A549 (cell line): ENCODE data around the gene ADI1. TPM values are rescaled to one million over a fixed set of nuclear protein-coding genes. Genes with fewer than 3 reads are reported as not detected.
"Not testable (repeated sequence)": the region's sequence is repeated elsewhere in the genome, so short reads cannot be mapped to it uniquely, and the experiment has no call there.

Experiments
- ATAC-seq, 2 experiments: fragments of 200-7000 bp in 1 of 2; fragments of >200 bp in 1 of 2; cut with Nextera tagmentation in 1 of 2; cut with Tn5 transposase in 1 of 2; 3 replicates each; pipeline versions ENCODE4 v1.8.0 to v1.9.1; 2018 to 2020; ENCODE audit warnings: mild to moderate bottlenecking in 1 of 2, moderate library complexity in 1 of 2
- CTCF ChIA-PET: fragments of 300-600 bp; sonication (Branson Sonifier 250); formaldehyde crosslinking; extraction: SDS; loops from one replicate; lab custom pipeline; 2021; ENCODE audit warnings: antibody characterized with exemption, inconsistent platforms; lab: Yijun Ruan, JAX
- POLR2A ChIA-PET: fragments of 350-600 bp; formaldehyde crosslinking; extraction: SDS; loops from one replicate; lab custom pipeline; 2021; ENCODE audit warnings: antibody characterized with exemption, inconsistent platforms; lab: Yijun Ruan, JAX
- DNase-seq, 2 experiments: peaks; one replicate each; pipeline versions ENCODE4 v3.0.0 to v3.0.0-alpha.2; 2011 to 2016; ENCODE audit warnings: low read depth in 1 of 2, low spot score in 1 of 2
- FAIRE-seq: peaks from 2 replicates; lab custom pipeline; 2011; peaks lifted over from hg19 to GRCh38; lab: Jason Lieb, UNC
- H3K27ac ChIP-seq, 2 experiments: fragments of >200 bp; sonication (Bioruptor Twin); formaldehyde crosslinking; 3 replicates each; pipeline ENCODE4 v1.5.1; 2016 to 2017
- H3K4me1 ChIP-seq: fragments of >200 bp; sonication (Bioruptor Twin); formaldehyde crosslinking; 3 replicates; pipeline ENCODE4 v1.6.1; 2016
- H3K4me2 ChIP-seq: fragments of >200 bp; sonication (Bioruptor Twin); formaldehyde crosslinking; 3 replicates; pipeline ENCODE4 v1.6.1; 2016
- H3K4me3 ChIP-seq: fragments of >200 bp; sonication (Bioruptor Twin); formaldehyde crosslinking; 3 replicates; pipeline ENCODE4 v1.5.1; 2016
- H3K9me3 ChIP-seq: fragments of >200 bp; sonication (Bioruptor Twin); formaldehyde crosslinking; 3 replicates; pipeline ENCODE4 v1.6.1; 2016
- BCL3 ChIP-seq: fragments of >200 bp; sonication (Bioruptor Twin); formaldehyde crosslinking; IDR thresholded peaks from 3 replicates; pipeline ENCODE4 v1.6.1; 2016
- CEBPB ChIP-seq, 2 experiments: fragments of >200 bp in 1 of 2; sonication (Bioruptor Twin) in 1 of 2; formaldehyde crosslinking in 1 of 2; IDR thresholded peaks; 2 replicates each; pipeline ENCODE4 v1.6.1; 2012 to 2016
- EHMT2 ChIP-seq: fragments of 200-600 bp; sonication (generic); IDR thresholded peaks from 2 replicates; pipeline ENCODE4 v1.6.1; 2016; ENCODE audit warnings: antibody characterized with exemption, low read depth, mild to moderate bottlenecking, moderate library complexity
- EP300 ChIP-seq, 2 experiments: fragments of >200 bp; sonication (Bioruptor Twin); formaldehyde crosslinking; IDR thresholded peaks; 2 replicates in 1 of 2; 3 replicates in 1 of 2; pipeline ENCODE4 v1.6.1; 2016 to 2017
- ESRRA ChIP-seq: fragments of 150-350 bp; IDR thresholded peaks from 2 replicates; pipeline ENCODE4 v1.6.1; 2014; ENCODE audit warnings: mild to moderate bottlenecking, low read length, borderline replicate concordance
- FOXS1 ChIP-seq: fragments of 250-450 bp; sonication (Bioruptor Pico); IDR thresholded peaks from 2 replicates; pipeline ENCODE4 v1.5.0; 2020; ENCODE audit warnings: mild to moderate bottlenecking, moderate library complexity
- GATA3 ChIP-seq: IDR thresholded peaks from 2 replicates; pipeline ENCODE4 v1.6.1; 2012; ENCODE audit warnings: borderline replicate concordance
- HOXB13 ChIP-seq: fragments of 250-450 bp; sonication (Bioruptor Pico); IDR thresholded peaks from 2 replicates; pipeline ENCODE4 v1.5.0; 2020; ENCODE audit warnings: low read depth, mild to moderate bottlenecking, moderate library complexity
- KDM1A ChIP-seq: fragments of 200-600 bp; sonication (generic); IDR thresholded peaks from 2 replicates; pipeline ENCODE4 v1.6.1; 2016; ENCODE audit warnings: low read depth, mild to moderate bottlenecking
- KDM5A ChIP-seq: fragments of 200-600 bp; sonication (generic); IDR thresholded peaks from 2 replicates; pipeline ENCODE4 v1.6.1; 2016; ENCODE audit warnings: antibody characterized with exemption, mild to moderate bottlenecking
- PHF8 ChIP-seq: fragments of 200-600 bp; sonication (generic); IDR thresholded peaks from 2 replicates; pipeline ENCODE4 v1.6.1; 2016; ENCODE audit warnings: low read depth, mild to moderate bottlenecking, antibody characterized with exemption, moderate library complexity, borderline replicate concordance
- RAD21 ChIP-seq, 2 experiments: fragments of >200 bp in 1 of 2; sonication (Bioruptor Twin) in 1 of 2; formaldehyde crosslinking in 1 of 2; IDR thresholded peaks in 1 of 2; conservative IDR thresholded peaks in 1 of 2; 2 replicates in 1 of 2; 3 replicates in 1 of 2; pipeline ENCODE4 v1.6.1; 2012 to 2018; ENCODE audit warnings: inconsistent platforms in 1 of 2
- RARB ChIP-seq: fragments of 250-450 bp; sonication (Bioruptor Pico); IDR thresholded peaks from 2 replicates; pipeline ENCODE4 v1.8.0; 2021; ENCODE audit warnings: mild to moderate bottlenecking, moderate library complexity
- RFX5 ChIP-seq: fragments of 450-650 bp; IDR thresholded peaks from 2 replicates; pipeline ENCODE4 v1.7.1; 2014; ENCODE audit warnings: antibody characterized with exemption, mild to moderate bottlenecking, moderate library complexity
- SREBF2 ChIP-seq: fragments of 450-650 bp; IDR thresholded peaks from 2 replicates; pipeline ENCODE4 v1.6.1; 2014; ENCODE audit warnings: mild to moderate bottlenecking, moderate library complexity
- TFCP2L1 ChIP-seq: fragments of 250-450 bp; sonication (Bioruptor Pico); IDR thresholded peaks from 2 replicates; pipeline ENCODE4 v1.5.0; 2021; ENCODE audit warnings: mild to moderate bottlenecking
- USF2 ChIP-seq: fragments of 450-650 bp; IDR thresholded peaks from 2 replicates; pipeline ENCODE4 v1.6.1; 2014; ENCODE audit warnings: antibody characterized with exemption
- ZSCAN20 ChIP-seq: fragments of 250-450 bp; sonication (Bioruptor Pico); IDR thresholded peaks from 2 replicates; pipeline ENCODE4 v1.8.0; 2022; ENCODE audit warnings: mild to moderate bottlenecking, moderate library complexity
- WGBS: methylation state at CpG from one replicate; pipeline ENCODE4 v1.1.6; 2017; ENCODE audit errors: missing lambda C conversion rate; 5-methylcytosine and 5-hydroxymethylcytosine counted together
- polyA plus RNA-seq, 4 experiments: library from polyadenylated mRNA; depleted of rRNA in 3 of 4; stranded (reverse); fragments of >200 nt; fragmentation: RNase III in 1 of 4; extraction: RNeasy Plus Mini Kit Qiagen cat#74134 plus additional on column Dnase treatment in 1 of 4; gene quantifications; 2 replicates in 3 of 4; 3 replicates in 1 of 4; pipeline ENCODE4 v1.2.3, GENCODE V29; 2011 to 2017

Gene ADI1
- polyA plus RNA-seq, 2 of the 4 experiments (the other 2 are of a cell fraction) = 47.9 to 84.6 TPM

- no peak for ATAC-seq
- no peak overlapping the region for H3K4me2 ChIP-seq
- H3K9me3 ChIP-seq = no peaks in the 10 kb centered on the region
- H3K27ac ChIP-seq = no peak overlapping the region
- WGBS = 83% methylated on average over 29 of the region's 29 CpGs
- DNase-seq = no peak
- POLR2A ChIA-PET = no interaction called here
- H3K4me1 ChIP-seq = no peaks in the 10 kb centered on the region
- CTCF ChIA-PET = interaction anchor here (1.1 to 1.6 kb wide), 4 partner anchors 9 to 20 kb away, joined by 3 to 4 read pairs (median 3); no protein-coding TSS in a partner anchor
- no peak for TF ChIP-seq USF2
- peak; percentile 39 to 54; a peak in 3 of 4 replicates for TF ChIP-seq CEBPB (IDR thresholded peaks at IDR 0.05)
- no peak for TF ChIP-seq RAD21 (conservative IDR thresholded peaks at IDR 0.05 in 1 of 2, IDR thresholded peaks at IDR 0.05 in 1 of 2)
- no peak for FAIRE-seq
- H3K4me3 ChIP-seq = no peak overlapping the region
Measured at GRCh38 chr2:3492951-3493614, 26.2 kb downstream of the ADI1 start.

- H3K4me2 ChIP-seq, H3K27ac ChIP-seq, H3K9me3 ChIP-seq, CTCF ChIA-PET, H3K4me3 ChIP-seq, FAIRE-seq, DNase-seq, ATAC-seq, H3K4me1 ChIP-seq, POLR2A ChIA-PET: not testable (repeated sequence)
- 84% methylated on average over 12 of the region's 12 CpGs for WGBS
Measured at GRCh38 chr2:3492475-3492787, 26.9 kb downstream of the ADI1 start.

GRCh38 chr2:3491716-3492474 is 27.4 kb downstream of the ADI1 start:
- peak in 1 of 2 experiments; percentile 5; a peak in 1 of 6 replicates for ATAC-seq
- H3K4me1 ChIP-seq = no peaks in the 10 kb centered on the region
- DNase-seq = no peak
- no peak for FAIRE-seq
- H3K9me3 ChIP-seq = no peaks in the 10 kb centered on the region
- TF ChIP-seq EHMT2 = no peak
- no peak for TF ChIP-seq RARB (CRISPR knock-in tag)
- no peak for TF ChIP-seq RFX5
- TF ChIP-seq EP300 (IDR thresholded peaks at IDR 0.05) = no peak
- TF ChIP-seq GATA3 = no peak
- POLR2A ChIA-PET = no interaction called here
- H3K27ac ChIP-seq = no peak overlapping the region
- no peak overlapping the region for H3K4me3 ChIP-seq
- no peak overlapping the region for H3K4me2 ChIP-seq
- WGBS = 83% methylated on average over 17 of the region's 17 CpGs
- CTCF ChIA-PET = no interaction called here

- CTCF ChIA-PET = interaction anchor here (1.5 kb wide), 1 partner anchor 14 kb away, joined by 4 read pairs; no protein-coding TSS in a partner anchor
- Histone ChIP-seq H3K4me2 (no peak overlapping the region), H3K9me3 (no peaks in the 10 kb centered on the region), H3K4me3 (no peak overlapping the region), H3K4me1 (no peaks in the 10 kb centered on the region), H3K27ac (no peak overlapping the region)
- FAIRE-seq (no peak), ATAC-seq (no peak), DNase-seq (no peak)
- no peak for TF ChIP-seq TFCP2L1
- TF ChIP-seq PHF8 = no peak
- TF ChIP-seq HOXB13 (CRISPR knock-in tag) = no peak
- no peak for TF ChIP-seq RAD21 (conservative IDR thresholded peaks at IDR 0.05 in 1 of 2, IDR thresholded peaks at IDR 0.05 in 1 of 2)
- TF ChIP-seq BCL3 = no peak
- no peak for TF ChIP-seq FOXS1 (CRISPR knock-in tag)
- no peak for TF ChIP-seq ZSCAN20 (CRISPR knock-in tag)
- TF ChIP-seq RARB (CRISPR knock-in tag) = no peak
- TF ChIP-seq SREBF2 = no peak
- TF ChIP-seq KDM1A = no peak
- no peak for TF ChIP-seq ESRRA
- TF ChIP-seq KDM5A = no peak
- POLR2A ChIA-PET = no interaction called here
- 41% methylated on average over 6 of the region's 6 CpGs for WGBS
Measured at GRCh38 chr2:3491306-3491705, 28.0 kb downstream of the ADI1 start.
